Natural killer cell (primary cell): ENCODE results near the gene RASAL1. TPM values are rescaled to one million over a fixed set of nuclear protein-coding genes. Genes with fewer than 3 reads are reported as not detected.

Experiments
- ATAC-seq, 3 donors: fragments of 150-1000 bp in 2 of 3; fragments of 200-7000 bp in 1 of 3; cut with Tn5 transposase; 1 replicate in 1 of 3; 2 replicates in 2 of 3; pipeline ENCODE4 v1.10.0; 2021; ENCODE audit warnings: mild to moderate bottlenecking in 2 of 3, moderate library complexity in 2 of 3
- DNase-seq, 2 donors: peaks; one replicate each; pipeline versions ENCODE4 v3.0.0 to v3.0.0-alpha.2; 2013 to 2021; ENCODE audit warnings: mixed read lengths in 1 of 2
- H3K27ac ChIP-seq: one replicate; pipeline ENCODE4 v1.5.1; 2013; ENCODE audit warnings: mild to moderate bottlenecking, low read length
- H3K27me3 ChIP-seq: one replicate; pipeline ENCODE4 v1.6.1; 2013; ENCODE audit warnings: low read length; ENCODE audit not compliant: control insufficient read depth, insufficient read depth
- H3K36me3 ChIP-seq: one replicate; pipeline ENCODE4 v1.6.1; 2013; ENCODE audit warnings: low read length; ENCODE audit not compliant: control insufficient read depth, insufficient read depth
- H3K4me1 ChIP-seq: one replicate; pipeline ENCODE4 v1.6.1; 2013; ENCODE audit warnings: low read length; ENCODE audit not compliant: control insufficient read depth, insufficient read depth
- H3K4me3 ChIP-seq: one replicate; pipeline ENCODE4 v1.5.1; 2013; ENCODE audit warnings: low read length
- H3K9me3 ChIP-seq: one replicate; pipeline ENCODE4 v1.6.1; 2013; ENCODE audit warnings: low read length; ENCODE audit not compliant: control insufficient read depth, insufficient read depth
- H3K27ac Mint-ChIP-seq, 2 donors: one replicate each; pipeline ENCODE4 v1.8.0; 2022; ENCODE audit warnings: mild to moderate bottlenecking in 2 of 2, mixed read lengths in 2 of 2, moderate library complexity in 1 of 2
- H3K27me3 Mint-ChIP-seq, 2 donors: one replicate each; pipeline ENCODE4 v1.8.0; 2022; ENCODE audit warnings: low read depth in 2 of 2, mixed read lengths in 2 of 2
- H3K36me3 Mint-ChIP-seq: one replicate; pipeline ENCODE4 v1.8.0; 2022; ENCODE audit warnings: mixed read lengths
- H3K4me1 Mint-ChIP-seq, 2 donors: one replicate each; pipeline ENCODE4 v1.8.0; 2022; ENCODE audit warnings: mixed read lengths in 2 of 2
- H3K4me3 Mint-ChIP-seq: one replicate; pipeline ENCODE4 v1.8.0; 2022; ENCODE audit warnings: mild to moderate bottlenecking, moderate library complexity, mixed read lengths
- H3K9me3 Mint-ChIP-seq, 2 donors: one replicate each; pipeline ENCODE4 v1.8.0; 2022; ENCODE audit warnings: mixed read lengths in 2 of 2
- CTCF ChIP-seq: fragments of 200-600 bp; IDR thresholded peaks from one replicate; pipeline ENCODE4 v1.8.0; 2022; ENCODE audit warnings: antibody characterized with exemption
- WGBS: methylation state at CpG from one replicate; pipeline ENCODE4 v1.1.7; 2013; ENCODE audit warnings: missing lambda C conversion rate; ENCODE audit not compliant: insufficient coverage; 5-methylcytosine and 5-hydroxymethylcytosine counted together
- intact Hi-C: fragments of 100-400 bp; cut with micrococcal nuclease; formaldehyde crosslinking; loops from one replicate; pipeline ENCODE4 v1.14.2; 2022
- total RNA-seq, 4 donors: library from RNA; stranded (reverse); fragments of 120-200 nt in 1 of 4; gene quantifications; one replicate each; pipeline versions ENCODE4 v1.2.3 to v1.2.4, GENCODE V29; 2013 to 2022

RASAL1 gene
- total RNA-seq, 3 donors from 2014 or later (not counting 1 experiment from before 2014, with no cell fraction given) = not detected

- H3K27me3 ChIP-seq = no peaks in the 10 kb centered on the region
- H3K4me3 ChIP-seq = no peak overlapping the region
- intact Hi-C loops = loop anchor here (5.0 kb wide), 1 partner anchor 197 kb away; no protein-coding TSS in a partner anchor
- H3K36me3 ChIP-seq = no peaks in the 10 kb centered on the region
- Mint-ChIP-seq H3K4me3 (no peak overlapping the region), H3K9me3 (no peaks in the 10 kb centered on the region), H3K4me1 (peaks cover 0 to 10% of the 10 kb centered on the region in 2 donors), H3K27me3 (no peaks in the 10 kb centered on the region), H3K27ac (no peak overlapping the region), H3K36me3 (no peaks in the 10 kb centered on the region)
- no peak overlapping the region for H3K27ac ChIP-seq
- H3K9me3 ChIP-seq = no peaks in the 10 kb centered on the region
- H3K4me1 ChIP-seq = peaks cover 41% of the 10 kb centered on the region
- TF ChIP-seq CTCF = no peak
- ATAC-seq (no peak), DNase-seq (no peak)
Observed at GRCh38 chr12:113099364-113099763, 36.2 kb downstream of the RASAL1 start.

- no peaks in the 10 kb centered on the region for H3K36me3 ChIP-seq
- H3K27ac Mint-ChIP-seq = no peak overlapping the region
- no peaks in the 10 kb centered on the region for H3K27me3 ChIP-seq
- H3K4me3 Mint-ChIP-seq = no peak overlapping the region
- 30% methylated on average over 15 of the region's 15 CpGs for WGBS
- TF ChIP-seq CTCF = peak; percentile 81
- no peaks in the 10 kb centered on the region for H3K9me3 ChIP-seq
- no peaks in the 10 kb centered on the region for H3K36me3 Mint-ChIP-seq
- peak; percentile 54 to 82 for DNase-seq
- no peak overlapping the region for H3K27ac ChIP-seq
- H3K4me1 Mint-ChIP-seq = peaks cover 0 to 5% of the 10 kb centered on the region in 2 donors
- no peaks in the 10 kb centered on the region for H3K9me3 Mint-ChIP-seq
- ATAC-seq = peak in 2 of 3 donors; percentile 69 to 74
- intact Hi-C loops = loop anchor here (1.0 to 5.0 kb wide), 2 partner anchors 50 to 196 kb away; no protein-coding TSS in a partner anchor
- H3K4me1 ChIP-seq = peaks cover 36% of the 10 kb centered on the region
- H3K27me3 Mint-ChIP-seq = no peaks in the 10 kb centered on the region
- no peak overlapping the region for H3K4me3 ChIP-seq
Observed at GRCh38 chr12:113098441-113099028, 37.0 kb downstream of the RASAL1 start.

GRCh38 chr12:113097716-113098440 is 37.7 kb downstream of the RASAL1 start:
- Histone ChIP-seq H3K4me1 (peaks cover 40% of the 10 kb centered on the region), H3K27ac (no peak overlapping the region), H3K27me3 (no peaks in the 10 kb centered on the region), H3K4me3 (no peak overlapping the region), H3K9me3 (no peaks in the 10 kb centered on the region), H3K36me3 (no peaks in the 10 kb centered on the region)
- Mint-ChIP-seq H3K9me3 (no peaks in the 10 kb centered on the region), H3K4me1 (peaks cover 2 to 7% of the 10 kb centered on the region in 2 donors), H3K4me3 (no peak overlapping the region), H3K27me3 (peaks cover under 1 to 1% of the 10 kb centered on the region in 2 donors), H3K27ac (no peak overlapping the region), H3K36me3 (no peaks in the 10 kb centered on the region)
- no peak for ATAC-seq
- intact Hi-C loops = loop anchor here (1.0 to 5.0 kb wide), 2 partner anchors 50 to 196 kb away; no protein-coding TSS in a partner anchor
- no peak for TF ChIP-seq CTCF
- no peak for DNase-seq
- 74% methylated on average over 14 of the region's 14 CpGs for WGBS
